Mucosa of stomach (tissue), 1 donor: ENCODE results near the gene CAMTA1.
"Not testable (repeated sequence)": the region's sequence is repeated elsewhere in the genome, so short reads cannot be mapped to it uniquely, and the experiment has no call there.

Experiments used
- H3K27me3 ChIP-seq: one replicate; pipeline ENCODE4 v1.7.0; 2013; ENCODE audit warnings: mild to moderate bottlenecking, low read length; ENCODE audit not compliant: control insufficient read depth, insufficient read depth
- H3K36me3 ChIP-seq: one replicate; pipeline ENCODE4 v1.7.0; 2013; ENCODE audit warnings: low read length; ENCODE audit not compliant: control insufficient read depth, insufficient read depth
- H3K4me1 ChIP-seq: one replicate; pipeline ENCODE4 v1.7.0; 2013; ENCODE audit warnings: mild to moderate bottlenecking, low read length; ENCODE audit not compliant: control insufficient read depth, insufficient read depth
- H3K4me3 ChIP-seq: one replicate; pipeline ENCODE4 v1.7.0; 2013; ENCODE audit warnings: low read length
- H3K9ac ChIP-seq: one replicate; pipeline ENCODE4 v1.7.0; 2013; ENCODE audit warnings: mild to moderate bottlenecking, low read length, moderate library complexity
- H3K9me3 ChIP-seq: one replicate; pipeline ENCODE4 v1.7.0; 2013; ENCODE audit warnings: mild to moderate bottlenecking, low read length, moderate library complexity; ENCODE audit not compliant: control insufficient read depth
- donor health status: Pancreatic carcinoma.

CAMTA1 gene

GRCh38 chr1:7785108-7785507, 999.9 kb downstream of the CAMTA1 start:
- no peaks in the 10 kb centered on the region for H3K9me3 ChIP-seq
- peak overlapping the region; percentile 76 for H3K9ac ChIP-seq
- peaks cover 6% of the 10 kb centered on the region for H3K36me3 ChIP-seq
- H3K4me1 ChIP-seq = peaks cover 25% of the 10 kb centered on the region
- no peaks in the 10 kb centered on the region for H3K27me3 ChIP-seq
- peak overlapping the region; percentile 71 for H3K4me3 ChIP-seq

GRCh38 chr1:7786795-7787194, 1001.5 kb downstream of the CAMTA1 start:
- Histone ChIP-seq H3K4me1 (peaks cover 25% of the 10 kb centered on the region), H3K9me3 (no peaks in the 10 kb centered on the region), H3K9ac (no peak overlapping the region), H3K27me3 (no peaks in the 10 kb centered on the region), H3K4me3 (no peak overlapping the region), H3K36me3 (peaks cover 6% of the 10 kb centered on the region)

DNA sequence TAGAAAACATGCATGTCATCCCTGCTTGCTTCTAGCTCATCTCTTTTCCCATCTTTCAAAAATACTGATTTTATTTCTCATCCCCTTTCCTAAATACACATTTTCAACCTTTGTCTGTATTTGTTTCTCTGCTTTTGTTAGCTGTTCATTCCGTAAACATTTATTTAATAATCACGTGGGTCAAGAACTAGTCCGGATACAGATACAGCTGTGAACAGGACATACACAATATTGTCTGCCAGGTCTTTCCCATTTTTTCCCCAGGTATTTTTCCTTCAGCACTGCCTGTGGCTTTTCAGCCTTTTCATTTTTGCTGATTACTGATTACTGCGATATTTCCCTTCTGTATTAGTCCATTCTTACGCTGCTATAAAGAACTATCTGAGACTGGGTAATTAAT, 1004.6 kb downstream of the CAMTA1 start:
- no peak overlapping the region for H3K4me3 ChIP-seq
- peaks cover 12% of the 10 kb centered on the region for H3K36me3 ChIP-seq
- no peaks in the 10 kb centered on the region for H3K9me3 ChIP-seq
- peaks cover 19% of the 10 kb centered on the region for H3K4me1 ChIP-seq
- H3K9ac ChIP-seq = no peak overlapping the region
- no peaks in the 10 kb centered on the region for H3K27me3 ChIP-seq

GRCh38 chr1:7791027-7791426, 1005.8 kb downstream of the CAMTA1 start:
- peaks cover 12% of the 10 kb centered on the region for H3K36me3 ChIP-seq
- H3K9me3 ChIP-seq = not testable (repeated sequence)

DNA sequence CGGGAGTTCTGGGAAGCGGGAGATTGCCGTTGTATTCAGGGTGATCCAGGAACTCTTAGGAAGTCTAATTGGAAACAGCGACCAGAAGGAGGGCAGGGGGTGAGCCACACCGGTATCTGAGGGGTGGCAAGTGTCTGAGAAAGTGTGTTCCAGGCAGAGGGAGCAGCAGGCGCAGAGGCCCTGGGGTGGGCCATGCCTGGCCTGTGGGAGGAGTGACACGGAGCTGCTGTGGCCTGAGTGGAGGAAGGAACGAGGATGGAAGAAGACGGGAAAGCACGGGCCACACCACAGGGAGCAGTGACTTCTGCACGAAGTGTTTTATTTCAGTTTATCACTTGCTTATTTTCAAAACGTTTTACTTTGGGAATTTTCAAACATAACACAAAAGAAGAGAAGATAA, 1010.2 kb downstream of the CAMTA1 start:
- H3K9me3 ChIP-seq = no peaks in the 10 kb centered on the region
- no peaks in the 10 kb centered on the region for H3K27me3 ChIP-seq
- H3K4me3 ChIP-seq = no peak overlapping the region
- H3K4me1 ChIP-seq = no peaks in the 10 kb centered on the region
- peaks cover 12% of the 10 kb centered on the region for H3K36me3 ChIP-seq
- H3K9ac ChIP-seq = no peak overlapping the region

More at GRCh38 chr1:7791027-7791426, 1005.8 kb downstream of the CAMTA1 start:
- H3K27me3 ChIP-seq, H3K9ac ChIP-seq, H3K4me3 ChIP-seq: not testable (repeated sequence)
- H3K4me1 ChIP-seq = peaks cover 14% of the 10 kb centered on the region

DNA sequence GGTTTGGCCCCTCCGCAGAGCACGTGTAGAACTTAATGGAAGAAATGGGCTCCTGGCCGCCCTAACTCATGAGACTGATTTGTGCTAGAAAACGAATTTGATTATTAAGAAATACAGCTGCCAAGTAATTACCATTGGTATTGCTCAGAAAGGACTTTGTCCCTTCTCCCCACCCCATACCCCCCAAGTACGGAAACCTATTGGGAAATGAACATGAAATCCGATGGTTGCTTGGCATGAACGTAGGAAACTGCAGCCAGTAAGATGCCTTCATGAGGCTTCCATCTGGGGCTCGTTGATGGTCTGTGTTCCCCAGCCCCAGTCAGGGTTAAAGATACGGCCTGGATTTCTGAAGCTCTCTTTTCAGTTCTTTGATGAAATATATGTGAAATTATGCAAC, 1020.2 kb downstream of the CAMTA1 start:
- Histone ChIP-seq H3K9me3 (no peaks in the 10 kb centered on the region), H3K36me3 (no peaks in the 10 kb centered on the region), H3K27me3 (no peaks in the 10 kb centered on the region), H3K9ac (no peak overlapping the region), H3K4me3 (no peak overlapping the region), H3K4me1 (no peaks in the 10 kb centered on the region)

DNA sequence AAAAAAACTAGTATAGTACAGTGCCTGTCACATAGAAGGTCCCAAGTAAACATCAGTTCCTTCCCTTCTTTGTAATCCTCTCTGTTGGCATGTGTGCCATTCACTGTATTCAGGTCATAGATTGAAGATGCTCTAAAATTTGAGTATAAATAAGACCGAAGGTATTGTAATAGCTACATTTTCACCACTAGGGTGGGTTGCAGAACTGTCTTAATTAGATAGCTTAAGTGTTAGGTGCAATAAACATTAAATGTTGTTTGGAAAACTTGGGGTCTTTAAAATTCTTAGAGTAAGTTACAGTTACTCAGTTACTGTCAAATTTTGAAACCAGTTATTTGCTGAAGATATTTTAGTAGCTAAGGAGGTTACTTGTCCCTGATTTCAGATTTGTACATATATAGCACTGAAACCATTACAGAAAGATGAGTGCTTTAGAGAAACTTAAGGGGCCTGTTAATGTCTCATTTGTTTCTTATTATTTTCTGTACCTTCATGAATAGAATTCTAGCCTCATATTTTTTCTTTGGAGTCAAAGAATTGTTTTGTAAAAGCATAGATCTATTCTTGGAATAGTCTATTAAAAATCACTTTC, 1023.1 kb downstream of the CAMTA1 start:
- Histone ChIP-seq H3K9me3 (no peaks in the 10 kb centered on the region), H3K36me3 (peaks cover 3% of the 10 kb centered on the region)

GRCh38 chr1:7809742-7810141, 1024.5 kb downstream of the CAMTA1 start:
- Histone ChIP-seq H3K9me3 (peaks cover 4% of the 10 kb centered on the region), H3K4me3 (no peak overlapping the region), H3K4me1 (no peaks in the 10 kb centered on the region), H3K36me3 (peaks cover 9% of the 10 kb centered on the region), H3K27me3 (no peaks in the 10 kb centered on the region), H3K9ac (no peak overlapping the region)

More for the DNA sequence above, 1023.1 kb downstream of the CAMTA1 start:
- Histone ChIP-seq H3K27me3 (no peaks in the 10 kb centered on the region), H3K4me3 (no peak overlapping the region), H3K4me1 (no peaks in the 10 kb centered on the region), H3K9ac (no peak overlapping the region)

DNA sequence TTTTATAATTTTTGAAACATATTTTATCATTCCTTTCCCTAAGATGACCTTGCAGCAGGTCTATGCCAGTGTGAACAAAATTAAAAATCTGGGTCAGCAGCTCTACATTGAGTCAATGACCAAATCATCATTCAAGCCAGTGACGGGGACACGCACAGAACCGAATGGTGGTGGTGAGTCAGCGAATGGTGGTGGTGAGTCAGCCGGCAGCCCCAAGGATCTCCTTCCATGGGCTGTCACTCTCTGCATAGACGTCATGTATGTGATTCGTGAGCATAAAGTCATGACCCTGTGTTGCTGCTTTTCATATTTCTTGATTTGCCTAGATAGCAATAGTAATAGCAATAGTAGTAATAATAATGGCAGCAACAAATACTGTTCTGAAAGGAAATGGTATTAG, 1025.1 kb downstream of the CAMTA1 start:
- Histone ChIP-seq H3K27me3 (no peaks in the 10 kb centered on the region), H3K4me3 (no peak overlapping the region), H3K9me3 (peaks cover 4% of the 10 kb centered on the region), H3K36me3 (peaks cover 9% of the 10 kb centered on the region), H3K9ac (no peak overlapping the region), H3K4me1 (no peaks in the 10 kb centered on the region)

DNA sequence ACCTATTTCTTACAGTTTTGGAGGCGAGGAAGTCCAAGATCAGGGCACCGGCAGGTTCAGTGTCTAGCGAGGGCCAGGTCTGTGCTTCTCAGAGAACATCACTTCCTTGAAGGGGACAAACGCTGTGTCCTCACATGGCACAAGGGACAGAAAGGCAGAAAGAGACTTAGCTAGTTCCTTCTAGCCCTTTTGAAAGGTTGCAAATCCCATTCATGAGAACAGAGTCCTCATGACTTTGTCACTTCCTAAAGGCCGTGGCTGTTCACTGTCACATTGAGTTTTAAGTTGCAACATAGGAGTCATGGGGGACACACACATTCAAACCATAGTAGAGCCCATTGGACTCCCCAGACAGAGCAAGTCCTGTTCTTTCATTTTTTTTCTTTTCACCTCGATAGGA, 1026.2 kb downstream of the CAMTA1 start:
- Histone ChIP-seq H3K9ac (no peak overlapping the region), H3K9me3 (peaks cover 4% of the 10 kb centered on the region), H3K27me3 (no peaks in the 10 kb centered on the region), H3K36me3 (peaks cover 9% of the 10 kb centered on the region), H3K4me1 (no peaks in the 10 kb centered on the region), H3K4me3 (no peak overlapping the region)

GRCh38 chr1:7813677-7814373, 1028.6 kb downstream of the CAMTA1 start:
- no peak overlapping the region for H3K4me3 ChIP-seq
- no peaks in the 10 kb centered on the region for H3K27me3 ChIP-seq
- H3K9ac ChIP-seq = no peak overlapping the region
- peaks cover 4% of the 10 kb centered on the region for H3K9me3 ChIP-seq
- H3K4me1 ChIP-seq = no peaks in the 10 kb centered on the region
- H3K36me3 ChIP-seq = peaks cover 9% of the 10 kb centered on the region
